ENCODE data around the gene GTF3C2.

The GTF3C2 gene

GRCh38 chr2:27281442-27281841 is 75.1 kb downstream of the GTF3C2 start:
- TF ChIP-seq CTCF (IDR thresholded peaks at IDR 0.05; ENCODE audit: low read depth, low read length, missing control alignments) = no peak
- DNase-seq (ENCODE audit: low read depth) = no peak
- H3K4me3 ChIP-seq (ENCODE audit: low read depth, low read length) = no peak overlapping the region

- no peak overlapping the region for H3K4me3 ChIP-seq (ENCODE audit: low read depth, low read length)
- no peak for TF ChIP-seq CTCF (IDR thresholded peaks at IDR 0.05; ENCODE audit: low read depth, low read length, missing control alignments)
- DNase-seq (ENCODE audit: low read depth) = no peak
Observed at GRCh38 chr2:27280826-27281225, 75.7 kb downstream of the GTF3C2 start.

- DNase-seq (ENCODE audit: low read depth) = no peak
- no peak overlapping the region for H3K4me3 ChIP-seq (ENCODE audit: low read depth, low read length)
- TF ChIP-seq CTCF (IDR thresholded peaks at IDR 0.05; ENCODE audit: low read depth, low read length, missing control alignments) = no peak
Observed at GRCh38 chr2:27278010-27278409, 78.6 kb downstream of the GTF3C2 start.

Measured in GM12864 (cell line).